ENCODE data around the gene OBSCN. TPM values are rescaled to one million over a fixed set of nuclear protein-coding genes. Genes with fewer than 3 reads are reported as not detected.

Gene OBSCN
- polyA plus RNA-seq, 3 donors: 31.3 to 43.8 (median 35.6) TPM

DNA sequence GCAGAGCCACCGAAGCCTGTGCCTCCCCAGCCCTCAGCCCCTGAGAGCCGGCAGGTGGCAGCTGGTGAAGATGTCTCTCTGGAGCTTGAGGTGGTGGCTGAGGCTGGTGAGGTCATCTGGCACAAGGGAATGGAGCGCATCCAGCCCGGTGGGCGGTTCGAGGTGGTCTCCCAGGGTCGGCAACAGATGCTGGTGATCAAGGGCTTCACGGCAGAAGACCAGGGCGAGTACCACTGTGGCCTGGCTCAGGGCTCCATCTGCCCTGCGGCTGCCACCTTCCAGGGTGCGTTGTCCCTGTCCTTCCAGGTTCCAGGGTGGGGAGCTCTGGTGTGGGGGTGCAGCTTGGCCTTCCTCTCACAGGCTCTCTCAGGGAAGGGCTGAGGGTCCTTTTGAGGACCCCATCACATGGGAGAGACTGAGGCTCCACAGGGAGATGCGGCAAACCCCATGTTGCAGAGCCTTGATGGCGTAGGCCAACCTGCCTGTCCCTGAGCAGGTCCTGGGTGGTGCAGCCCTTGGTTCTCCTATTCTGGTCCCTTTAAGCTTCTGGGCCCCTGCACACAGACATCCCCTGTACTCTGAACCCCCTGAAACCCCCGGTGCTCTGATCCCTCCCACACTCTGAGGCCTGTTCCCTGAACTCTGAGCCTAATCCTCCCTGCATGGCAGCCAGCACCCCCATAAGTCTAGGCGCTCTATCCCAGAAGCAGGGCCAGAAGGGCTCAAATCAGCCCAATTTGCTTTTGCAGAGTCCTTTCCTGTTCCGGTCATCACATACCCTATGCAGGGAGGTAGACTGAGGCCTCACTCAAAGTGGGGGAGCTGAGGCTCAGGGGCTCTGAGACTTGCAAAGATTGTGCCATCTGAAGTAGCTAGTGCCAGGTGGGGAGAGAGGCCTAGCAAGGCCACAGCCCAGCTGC, 110.3 kb downstream of the OBSCN start:
- DNase-seq (ENCODE audit: extremely low read depth in 1 of 11, low read depth in 9 of 11, low spot score in 4 of 11): no peak

DNA sequence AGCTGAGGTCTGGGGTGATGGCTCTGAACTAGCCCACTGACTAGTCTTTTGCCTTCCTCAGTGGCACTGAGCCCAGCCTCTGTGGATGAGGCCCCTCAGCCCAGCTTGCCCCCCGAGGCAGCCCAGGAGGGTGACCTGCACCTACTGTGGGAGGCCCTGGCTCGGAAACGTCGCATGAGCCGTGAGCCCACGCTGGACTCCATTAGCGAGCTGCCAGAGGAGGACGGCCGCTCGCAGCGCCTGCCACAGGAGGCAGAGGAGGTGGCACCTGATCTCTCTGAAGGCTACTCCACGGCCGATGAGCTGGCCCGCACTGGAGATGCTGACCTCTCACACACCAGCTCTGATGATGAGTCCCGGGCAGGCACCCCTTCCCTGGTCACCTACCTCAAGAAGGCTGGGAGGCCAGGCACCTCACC, 111.0 kb downstream of the OBSCN start:
- DNase-seq (ENCODE audit: extremely low read depth in 1 of 11, low read depth in 9 of 11, low spot score in 4 of 11): no peak

DNA sequence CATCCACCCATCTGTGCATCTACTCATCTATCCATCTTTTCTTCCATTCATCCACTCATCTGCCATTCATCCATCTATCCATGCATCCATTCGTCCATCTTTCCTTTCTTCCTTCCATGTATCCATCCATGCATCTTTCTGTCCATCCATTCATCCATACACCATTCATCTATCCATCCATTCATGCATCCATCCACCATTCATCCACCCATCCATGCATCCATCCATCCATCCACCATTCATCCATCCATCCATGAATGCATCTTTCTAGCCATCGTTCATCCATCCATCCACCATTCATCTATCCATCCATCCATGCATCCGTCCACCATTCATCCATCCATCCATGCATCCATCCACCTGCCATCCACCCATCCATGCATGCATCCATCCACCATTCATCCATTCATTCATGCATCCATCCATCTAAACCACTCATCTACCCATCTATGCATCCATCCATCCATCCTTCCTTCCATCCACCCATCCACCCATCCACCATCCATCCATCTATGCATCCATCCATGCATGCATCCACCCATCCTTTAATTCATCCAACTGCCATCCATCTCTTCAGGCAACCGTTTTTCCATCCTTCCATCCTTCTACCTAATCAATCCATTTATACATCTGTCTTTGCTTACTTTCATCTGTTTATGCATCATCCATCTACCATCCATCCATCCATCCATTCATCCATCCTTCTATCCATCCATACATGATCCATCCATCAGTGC, 111.7 kb downstream of the OBSCN start:
- DNase-seq (ENCODE audit: extremely low read depth in 1 of 11, low read depth in 9 of 11, low spot score in 4 of 11): no peak

DNA sequence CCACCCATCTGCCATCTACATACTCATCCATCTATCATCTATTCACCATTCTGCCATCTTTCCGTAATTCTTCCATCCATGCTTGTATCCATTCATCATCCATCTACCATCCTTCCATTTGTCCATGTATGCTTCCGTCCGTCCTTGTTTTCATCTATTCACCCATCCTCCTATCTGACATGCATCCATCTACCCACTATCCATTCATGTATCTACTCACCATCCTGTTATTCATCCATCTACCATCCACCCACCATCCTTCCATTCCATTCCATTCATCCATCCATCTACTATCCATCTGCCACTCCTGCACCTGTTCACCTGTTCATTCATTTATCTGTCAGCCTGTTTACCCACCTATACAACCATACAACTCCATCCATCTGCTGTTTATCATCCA, 112.5 kb downstream of the OBSCN start:
- no peak for DNase-seq (ENCODE audit: extremely low read depth in 1 of 11, low read depth in 9 of 11, low spot score in 4 of 11)

DNA sequence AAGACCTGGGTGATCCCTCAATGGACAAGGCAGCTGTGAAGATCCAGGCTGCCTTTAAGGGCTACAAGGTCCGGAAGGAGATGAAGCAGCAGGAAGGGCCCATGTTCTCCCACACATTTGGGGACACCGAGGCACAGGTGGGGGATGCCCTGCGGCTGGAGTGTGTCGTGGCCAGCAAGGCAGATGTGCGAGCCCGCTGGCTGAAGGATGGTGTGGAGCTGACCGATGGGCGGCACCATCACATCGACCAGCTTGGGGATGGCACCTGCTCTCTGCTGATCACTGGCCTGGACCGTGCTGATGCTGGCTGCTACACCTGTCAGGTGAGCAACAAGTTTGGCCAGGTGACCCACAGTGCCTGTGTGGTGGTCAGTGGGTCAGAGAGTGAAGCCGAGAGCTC, 113.6 kb downstream of the OBSCN start:
- no peak for DNase-seq (ENCODE audit: extremely low read depth in 1 of 11, low read depth in 9 of 11, low spot score in 4 of 11)

DNA sequence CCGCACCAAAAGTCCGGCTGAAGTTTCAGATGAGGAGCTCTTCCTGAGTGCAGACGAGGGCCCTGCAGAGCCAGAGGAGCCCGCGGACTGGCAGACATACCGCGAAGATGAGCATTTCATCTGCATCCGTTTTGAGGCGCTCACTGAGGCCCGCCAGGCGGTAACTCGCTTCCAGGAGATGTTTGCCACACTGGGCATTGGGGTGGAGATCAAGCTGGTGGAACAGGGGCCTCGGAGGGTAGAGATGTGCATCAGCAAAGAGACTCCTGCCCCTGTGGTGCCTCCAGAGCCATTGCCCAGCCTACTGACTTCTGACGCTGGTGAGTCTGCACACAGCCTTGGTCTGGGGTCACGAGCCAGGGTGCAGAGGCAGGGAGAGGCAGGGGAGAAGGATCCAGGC, 114.1 kb downstream of the OBSCN start:
- DNase-seq (ENCODE audit: extremely low read depth in 1 of 11, low read depth in 9 of 11, low spot score in 4 of 11): no peak

DNA sequence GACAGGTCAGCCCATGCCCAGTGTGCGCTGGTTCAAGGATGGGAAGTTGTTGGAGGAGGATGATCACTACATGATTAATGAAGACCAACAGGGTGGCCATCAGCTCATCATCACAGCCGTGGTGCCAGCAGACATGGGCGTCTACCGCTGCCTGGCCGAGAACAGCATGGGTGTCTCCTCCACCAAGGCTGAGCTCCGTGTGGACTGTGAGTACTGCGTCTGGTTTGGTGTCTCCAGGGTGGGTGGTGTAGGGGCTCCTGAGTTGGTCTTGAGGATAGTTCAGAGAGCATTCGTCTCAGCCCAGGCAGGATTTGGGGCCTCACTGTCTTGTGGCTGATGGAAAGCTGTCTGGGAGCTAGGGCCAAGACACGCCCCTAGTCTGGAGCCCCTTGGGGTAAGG, 115.6 kb downstream of the OBSCN start:
- no peak for DNase-seq (ENCODE audit: extremely low read depth in 1 of 11, low read depth in 9 of 11, low spot score in 4 of 11)

DNA sequence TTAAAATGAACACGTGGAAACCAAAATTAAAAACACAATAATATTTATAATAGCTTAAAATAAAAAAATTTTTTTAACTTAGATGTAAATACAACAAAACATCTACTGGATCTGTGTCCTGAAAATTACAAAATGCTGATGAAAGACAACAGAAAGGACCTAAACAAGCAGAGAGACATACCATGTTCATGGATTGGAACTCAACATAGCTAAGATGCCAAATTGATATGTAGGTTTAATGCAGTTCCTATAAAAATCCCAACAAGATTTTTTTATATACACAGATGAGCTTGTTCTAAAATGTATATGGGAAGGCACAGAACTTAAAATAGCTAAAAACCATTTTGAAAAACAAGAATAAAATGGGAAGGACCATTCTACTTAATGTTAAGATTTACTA, 117.4 kb downstream of the OBSCN start:
- DNase-seq (ENCODE audit: extremely low read depth in 1 of 11, low read depth in 9 of 11, low spot score in 4 of 11): no peak

DNA sequence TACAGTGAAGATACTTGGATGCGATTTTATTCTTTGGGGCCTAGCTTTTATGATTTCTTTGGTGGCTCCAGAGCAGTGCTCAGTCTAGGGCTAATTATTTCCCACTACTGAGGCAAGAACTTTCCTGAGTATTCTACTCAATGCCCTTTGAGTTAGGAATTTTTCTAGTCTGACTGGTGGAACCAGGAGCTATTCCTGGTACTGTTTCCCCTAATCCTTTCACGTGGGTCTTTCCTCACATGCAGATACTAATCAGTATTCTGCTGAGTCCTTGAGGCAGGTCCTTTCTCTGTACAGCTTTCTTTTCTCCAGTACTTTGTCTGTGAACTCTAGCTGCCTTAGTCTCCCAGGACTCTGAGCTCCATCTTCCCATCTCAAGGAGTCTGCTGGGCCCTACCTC, 122.0 kb downstream of the OBSCN start:
- no peak for DNase-seq (ENCODE audit: extremely low read depth in 1 of 11, low read depth in 9 of 11, low spot score in 4 of 11)

DNA sequence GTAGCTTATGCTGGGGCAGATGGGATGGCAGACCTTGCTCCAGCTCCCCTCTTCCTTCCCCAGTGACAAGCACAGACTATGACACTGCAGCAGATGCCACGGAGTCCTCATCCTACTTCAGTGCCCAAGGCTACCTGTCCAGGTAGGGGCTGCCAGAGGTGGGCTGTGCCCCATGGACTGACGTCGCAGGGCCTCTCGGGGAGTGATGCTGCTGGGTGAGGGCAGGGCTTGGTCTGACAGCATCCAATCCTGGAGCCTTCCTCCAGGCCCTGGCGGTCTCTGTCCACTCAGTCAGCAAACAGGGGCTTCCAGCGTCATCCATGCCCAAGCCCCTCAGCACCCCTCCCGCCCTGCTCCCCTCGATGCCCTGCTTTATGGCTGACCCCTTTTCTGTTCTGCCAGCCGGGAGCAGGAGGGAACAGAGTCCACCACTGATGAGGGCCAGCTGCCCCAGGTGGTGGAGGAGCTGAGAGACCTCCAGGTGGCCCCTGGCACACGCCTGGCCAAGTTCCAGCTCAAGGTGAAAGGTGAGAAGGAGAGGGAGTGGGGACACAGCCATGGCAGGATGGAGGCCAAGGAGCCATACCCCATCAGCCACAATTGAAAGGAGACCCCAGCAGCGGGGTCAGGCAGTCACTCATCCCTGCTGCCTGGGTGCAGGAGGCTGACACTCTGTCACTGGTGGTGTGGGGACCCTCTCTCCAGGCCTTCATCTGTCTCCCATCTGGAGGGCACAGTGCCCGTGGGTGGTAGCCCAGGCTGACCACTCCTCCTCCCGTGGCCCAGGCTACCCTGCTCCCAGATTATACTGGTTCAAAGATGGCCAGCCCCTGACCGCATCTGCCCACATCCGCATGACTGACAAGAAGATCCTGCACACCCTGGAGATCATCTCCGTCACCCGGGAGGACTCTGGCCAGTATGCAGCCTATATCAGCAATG, 125.2 kb downstream of the OBSCN start:
- DNase-seq (ENCODE audit: extremely low read depth in 1 of 11, low read depth in 9 of 11, low spot score in 4 of 11): no peak

DNA sequence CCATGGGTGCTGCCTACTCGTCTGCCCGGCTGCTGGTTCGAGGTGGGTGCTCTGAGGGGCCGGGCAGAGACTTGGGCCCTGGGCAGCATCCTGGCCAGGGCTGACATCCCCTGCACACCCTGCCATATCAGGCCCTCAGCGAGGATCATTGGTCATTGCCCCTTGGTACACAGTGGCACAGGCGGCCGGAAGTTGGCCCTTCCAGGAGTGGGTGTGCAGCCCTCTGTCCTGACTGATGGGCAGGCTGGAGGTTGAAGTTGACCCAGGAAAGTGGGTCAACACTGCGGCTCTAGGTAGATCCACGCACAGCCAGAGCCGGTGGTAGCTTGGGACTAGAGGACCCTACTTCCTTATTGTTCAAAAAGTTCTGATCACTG, 125.9 kb downstream of the OBSCN start:
- no peak for DNase-seq (ENCODE audit: extremely low read depth in 1 of 11, low read depth in 9 of 11, low spot score in 4 of 11)

DNA sequence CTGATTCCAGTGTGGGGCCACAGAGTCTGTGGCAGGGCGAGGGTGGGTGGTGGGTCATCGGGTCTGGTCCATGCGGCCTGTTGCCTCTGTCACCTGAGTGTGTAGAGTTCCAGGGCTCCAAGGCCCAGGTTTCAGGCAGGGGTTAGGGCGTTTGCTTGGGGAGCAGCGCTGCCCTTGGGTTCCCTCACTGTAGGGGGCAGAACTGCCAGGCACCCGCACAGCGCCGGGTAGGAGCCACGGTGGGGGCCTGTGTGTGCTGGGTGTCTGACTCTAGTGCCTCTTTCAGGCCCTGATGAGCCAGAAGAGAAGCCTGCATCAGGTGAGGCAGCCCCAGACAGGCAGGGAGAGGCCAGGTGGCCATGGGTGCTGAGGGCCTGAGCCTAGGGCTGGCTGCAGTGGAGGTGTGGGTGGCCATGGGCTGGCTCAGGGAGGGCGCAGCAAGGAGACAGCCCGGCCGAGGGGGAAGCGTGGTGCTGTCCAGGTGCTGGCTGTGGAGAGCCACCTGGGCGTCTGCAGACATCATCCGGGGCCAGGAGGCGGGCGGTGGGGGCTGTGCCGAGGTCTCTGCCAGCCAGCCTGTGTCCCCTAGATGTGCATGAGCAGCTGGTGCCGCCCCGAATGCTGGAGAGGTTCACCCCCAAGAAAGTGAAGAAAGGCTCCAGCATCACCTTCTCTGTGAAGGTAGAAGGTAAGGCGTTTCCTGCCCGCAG, 126.5 kb downstream of the OBSCN start:
- DNase-seq (ENCODE audit: extremely low read depth in 1 of 11, low read depth in 9 of 11, low spot score in 4 of 11): no peak

DNA sequence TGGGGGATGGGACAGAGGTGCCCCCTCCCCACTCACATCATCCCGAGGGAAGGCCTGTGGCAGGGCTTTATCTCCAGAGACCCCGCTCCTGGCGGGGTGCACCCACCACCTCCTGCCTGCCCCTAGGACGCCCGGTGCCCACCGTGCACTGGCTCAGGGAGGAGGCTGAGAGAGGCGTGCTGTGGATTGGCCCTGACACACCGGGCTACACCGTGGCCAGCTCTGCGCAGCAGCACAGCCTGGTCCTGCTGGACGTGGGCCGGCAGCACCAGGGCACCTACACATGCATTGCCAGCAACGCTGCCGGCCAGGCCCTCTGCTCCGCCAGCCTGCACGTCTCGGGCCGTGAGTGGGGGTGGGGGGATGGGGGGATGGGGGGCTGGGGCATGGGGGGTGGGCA, 127.1 kb downstream of the OBSCN start:
- DNase-seq (ENCODE audit: extremely low read depth in 1 of 11, low read depth in 9 of 11, low spot score in 4 of 11): no peak

DNA sequence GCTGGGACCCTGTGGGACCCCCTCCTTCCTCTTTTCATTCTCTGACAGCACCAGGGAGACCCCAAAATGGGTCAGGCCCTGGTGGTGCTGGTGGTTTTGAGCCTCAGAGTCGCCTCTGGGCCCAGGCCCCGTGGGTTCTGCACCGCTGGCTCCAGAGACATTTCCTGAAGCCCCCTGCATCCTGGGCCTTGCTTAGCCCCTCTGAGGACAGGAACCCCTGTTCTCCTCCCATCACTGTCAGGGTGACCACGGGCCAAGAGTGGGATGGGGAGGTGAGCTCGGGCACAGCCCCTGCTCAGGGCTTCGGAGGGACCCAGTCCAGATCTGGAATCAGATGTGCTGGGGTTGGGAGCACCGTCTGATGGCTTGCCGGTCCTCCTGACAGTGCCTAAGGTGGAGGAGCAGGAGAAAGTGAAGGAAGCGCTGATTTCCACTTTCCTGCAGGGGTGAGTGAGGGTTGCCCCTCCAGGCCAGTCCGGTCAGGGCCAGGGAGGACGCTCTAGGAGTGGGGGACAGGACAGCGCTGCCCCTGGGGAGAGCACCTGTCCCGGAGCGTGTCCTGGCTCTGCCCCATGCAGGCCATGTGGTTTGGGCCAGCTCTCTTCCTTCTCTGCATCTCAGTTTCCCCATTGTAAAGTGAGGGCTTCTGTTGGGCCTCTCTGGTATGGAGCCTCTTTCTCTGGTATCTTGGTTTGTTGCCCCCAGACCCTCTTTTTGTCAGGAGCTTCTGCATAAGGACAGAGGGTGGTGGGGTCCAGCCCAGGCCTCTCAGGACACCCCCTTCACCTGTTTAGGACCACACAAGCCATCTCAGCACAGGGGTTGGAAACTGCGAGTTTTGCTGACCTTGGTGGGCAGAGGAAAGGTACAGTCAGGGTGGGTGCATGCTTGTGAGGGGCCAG, 127.8 kb downstream of the OBSCN start:
- DNase-seq (ENCODE audit: extremely low read depth in 1 of 11, low read depth in 9 of 11, low spot score in 4 of 11): no peak

DNA sequence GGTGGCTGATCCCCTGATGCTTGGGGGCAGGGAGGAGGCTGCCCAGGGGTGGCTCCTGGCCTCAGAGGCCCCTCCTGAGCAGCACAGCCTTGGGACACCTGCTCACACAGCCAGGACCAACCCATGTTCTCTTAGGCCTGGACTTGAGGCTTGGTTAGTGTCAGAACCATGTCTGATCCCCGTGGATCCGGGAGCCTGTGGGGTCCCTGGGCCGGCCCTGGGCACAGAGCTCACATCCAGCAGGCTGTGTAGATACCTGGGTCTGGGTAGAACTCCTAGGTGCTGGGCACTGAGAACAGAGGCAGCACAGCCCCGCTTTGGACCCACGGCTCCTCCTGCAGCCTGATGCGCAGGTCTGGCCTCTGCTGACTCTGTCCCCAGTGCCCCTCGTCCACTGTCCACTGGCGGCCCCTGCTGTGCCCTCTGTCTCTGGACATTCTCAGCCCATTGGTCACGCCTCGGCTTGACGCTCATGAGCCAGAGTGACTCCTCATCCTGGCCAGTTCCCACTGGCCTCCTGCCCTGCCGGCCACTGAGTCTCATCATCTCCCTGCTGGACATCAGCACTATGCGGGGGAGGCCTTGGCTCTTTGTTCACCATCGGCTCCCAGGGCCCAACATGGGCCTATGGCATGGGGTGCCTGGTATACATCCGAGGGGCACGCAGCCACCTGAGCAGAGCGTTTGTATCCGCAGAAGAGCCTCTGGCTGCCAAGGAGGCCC, 128.6 kb downstream of the OBSCN start:
- no peak for DNase-seq (ENCODE audit: extremely low read depth in 1 of 11, low read depth in 9 of 11, low spot score in 4 of 11)

DNA sequence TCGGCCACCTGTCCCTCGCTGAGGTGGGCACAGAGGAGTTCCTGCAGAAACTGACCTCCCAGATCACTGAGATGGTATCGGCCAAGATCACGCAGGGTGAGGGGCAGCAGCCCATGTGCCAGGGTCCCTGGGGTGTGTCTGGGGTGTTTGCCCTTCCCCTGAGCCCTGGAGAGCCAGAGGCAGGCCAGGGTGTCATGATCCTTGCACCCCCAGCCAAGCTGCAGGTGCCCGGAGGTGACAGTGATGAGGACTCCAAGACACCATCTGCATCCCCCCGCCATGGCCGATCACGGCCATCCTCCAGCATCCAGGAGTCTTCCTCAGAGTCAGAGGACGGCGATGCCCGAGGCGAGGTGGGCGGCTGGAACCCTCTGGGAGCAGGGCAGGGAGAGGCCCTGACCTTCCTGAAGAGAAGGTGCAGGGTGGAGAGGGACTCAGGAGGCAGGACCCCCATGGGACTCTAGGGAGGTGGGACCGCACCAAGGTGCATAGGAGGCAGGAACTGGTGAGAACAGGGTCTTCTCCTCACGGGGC, 129.3 kb downstream of the OBSCN start:
- no peak for DNase-seq (ENCODE audit: extremely low read depth in 1 of 11, low read depth in 9 of 11, low spot score in 4 of 11)
